ENCODE results near the gene PRKCE. TPM values are rescaled to one million over a fixed set of nuclear protein-coding genes. Genes with fewer than 3 reads are reported as not detected.

Gene PRKCE
- total and polyA plus RNA-seq, 2 of the 8 experiments (the other 6 are each of a cell fraction or from before 2014, with no cell fraction given), result 0.54 to 2.1 TPM

- TF ChIP-seq HDAC2 (IDR thresholded peaks at IDR 0.05; ENCODE audit: borderline replicate concordance in 1 of 2, low read depth in 2 of 2, low read length in 2 of 2) (no peak), CTCF (IDR thresholded peaks at IDR 0.05; ENCODE audit: control extremely low read depth in 1 of 3, insufficient read depth in 1 of 3, low read depth in 1 of 3, low read length in 3 of 3) (no peak), HDAC6 (IDR thresholded peaks at IDR 0.05; ENCODE audit: low read depth, low read length) (no peak), RAD21 (IDR thresholded peaks at IDR 0.05 in 1 of 2, conservative IDR thresholded peaks at IDR 0.05 in 1 of 2; ENCODE audit: low read depth in 2 of 2, low read length in 2 of 2) (no peak)
Observed at GRCh38 chr2:46162329-46163097, 511.0 kb downstream of the PRKCE start (continued).
